HL-60 (cell line): ENCODE data around the gene KCNJ4.

Experiments
- DNase-seq, 2 experiments: peaks; one replicate each; pipeline ENCODE4 v3.0.0-alpha.2; 2010 to 2020; ENCODE audit warnings: low read depth in 1 of 2, low spot score in 1 of 2
- H3K27ac ChIP-seq: fragments of 250-450 bp; sonication (Bioruptor Pico); replicated peaks from 2 replicates; pipeline ENCODE4 v1.5.1; 2020; ENCODE audit warnings: mild to moderate bottlenecking, moderate library complexity
- H3K27me3 ChIP-seq: fragments of 250-450 bp; sonication (Bioruptor Pico); 2 replicates; pipeline ENCODE4 v1.5.1; 2021; ENCODE audit warnings: mild to moderate bottlenecking, moderate library complexity; ENCODE audit not compliant: insufficient read depth, poor library complexity, severe bottlenecking
- H3K4me3 ChIP-seq: replicated peaks from 2 replicates; pipeline ENCODE4 v1.5.1; 2011; ENCODE audit warnings: mild to moderate bottlenecking, control low read depth, low read length; ENCODE audit not compliant: insufficient read depth
- CTCF ChIP-seq: IDR thresholded peaks from one replicate; pipeline ENCODE4 v1.5.1; 2011; ENCODE audit warnings: low read length, control low read depth, inconsistent platforms; ENCODE audit not compliant: insufficient read depth
- GABPA ChIP-seq: IDR thresholded peaks from 2 replicates; pipeline ENCODE4 v1.6.1; 2012; ENCODE audit warnings: low read depth
- POLR2AphosphoS5 ChIP-seq: IDR thresholded peaks from 2 replicates; pipeline ENCODE4 v1.6.1; 2012; ENCODE audit warnings: low read depth
- REST ChIP-seq: IDR thresholded peaks from 2 replicates; pipeline ENCODE4 v1.6.1; 2012; ENCODE audit warnings: low read depth; ENCODE audit not compliant: insufficient replicate concordance
- SPI1 ChIP-seq: IDR thresholded peaks from 2 replicates; pipeline ENCODE4 v1.6.1; 2012; ENCODE audit warnings: low read depth, mild to moderate bottlenecking, borderline replicate concordance

KCNJ4 gene

GRCh38 chr22:38431266-38432010, 23.6 kb downstream of the KCNJ4 start:
- TF ChIP-seq SPI1 (no peak), CTCF (no peak), GABPA (no peak), REST (no peak), POLR2AphosphoS5 (no peak)
- H3K4me3 ChIP-seq = no peak overlapping the region
- no peak overlapping the region for H3K27ac ChIP-seq
- H3K27me3 ChIP-seq = no peaks in the 10 kb centered on the region
- no peak for DNase-seq

GRCh38 chr22:38429499-38430068, 25.4 kb downstream of the KCNJ4 start:
- no peak overlapping the region for H3K27ac ChIP-seq
- TF ChIP-seq REST = no peak
- no peak for DNase-seq
- no peak overlapping the region for H3K4me3 ChIP-seq
- no peaks in the 10 kb centered on the region for H3K27me3 ChIP-seq

GRCh38 chr22:38428714-38429113, 26.3 kb downstream of the KCNJ4 start:
- H3K4me3 ChIP-seq = no peak overlapping the region
- TF ChIP-seq POLR2AphosphoS5 (no peak), SPI1 (no peak), REST (no peak), GABPA (no peak), CTCF (no peak)
- DNase-seq = no peak
- no peak overlapping the region for H3K27ac ChIP-seq
- H3K27me3 ChIP-seq = no peaks in the 10 kb centered on the region
